Testis (tissue), 2 donors: ENCODE results near the gene GNL2.

Experiments used
- POLR2A ChIP-seq: fragments of 450-650 bp; IDR thresholded peaks from one replicate; pipeline ENCODE4 v1.6.1; 2017; ENCODE audit warnings: antibody characterized with exemption, mild to moderate bottlenecking, moderate library complexity
- TF ChIP-seq, protein P1 (sequence below), 3 experiments: fragments of 450-650 bp in 2 of 3; fragments of 200-600 bp in 1 of 3; sonication (generic) in 1 of 3; IDR thresholded peaks; one replicate each; pipeline ENCODE4 v1.5.1; 2016 to 2019; ENCODE audit warnings: antibody characterized with exemption in 3 of 3, mild to moderate bottlenecking in 2 of 3, moderate library complexity in 1 of 3

DNA sequence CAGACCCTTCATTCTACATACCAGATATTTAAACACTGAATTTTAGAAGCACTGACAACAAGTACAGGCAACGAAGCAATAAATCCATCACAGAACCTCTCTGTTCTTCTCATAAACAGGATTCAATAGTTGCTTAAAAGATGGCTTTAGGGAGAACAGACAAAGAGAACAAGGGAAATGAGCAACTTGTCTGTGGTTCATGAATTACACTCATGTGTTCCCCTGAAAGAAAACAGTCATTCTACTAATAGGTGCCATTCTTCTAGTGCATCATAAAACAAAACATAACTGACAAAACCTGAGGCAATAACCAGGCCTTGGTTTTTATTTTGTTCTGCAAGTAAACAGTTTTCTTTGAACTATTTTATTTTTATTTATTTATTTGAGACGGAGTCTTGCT, 6.8 kb downstream of the GNL2 start:
- TF ChIP-seq, protein P1, sequence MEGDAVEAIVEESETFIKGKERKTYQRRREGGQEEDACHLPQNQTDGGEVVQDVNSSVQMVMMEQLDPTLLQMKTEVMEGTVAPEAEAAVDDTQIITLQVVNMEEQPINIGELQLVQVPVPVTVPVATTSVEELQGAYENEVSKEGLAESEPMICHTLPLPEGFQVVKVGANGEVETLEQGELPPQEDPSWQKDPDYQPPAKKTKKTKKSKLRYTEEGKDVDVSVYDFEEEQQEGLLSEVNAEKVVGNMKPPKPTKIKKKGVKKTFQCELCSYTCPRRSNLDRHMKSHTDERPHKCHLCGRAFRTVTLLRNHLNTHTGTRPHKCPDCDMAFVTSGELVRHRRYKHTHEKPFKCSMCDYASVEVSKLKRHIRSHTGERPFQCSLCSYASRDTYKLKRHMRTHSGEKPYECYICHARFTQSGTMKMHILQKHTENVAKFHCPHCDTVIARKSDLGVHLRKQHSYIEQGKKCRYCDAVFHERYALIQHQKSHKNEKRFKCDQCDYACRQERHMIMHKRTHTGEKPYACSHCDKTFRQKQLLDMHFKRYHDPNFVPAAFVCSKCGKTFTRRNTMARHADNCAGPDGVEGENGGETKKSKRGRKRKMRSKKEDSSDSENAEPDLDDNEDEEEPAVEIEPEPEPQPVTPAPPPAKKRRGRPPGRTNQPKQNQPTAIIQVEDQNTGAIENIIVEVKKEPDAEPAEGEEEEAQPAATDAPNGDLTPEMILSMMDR (IDR thresholded peaks at IDR 0.05): no peak
- no peak for TF ChIP-seq POLR2A
